GM06990 (cell line): Measurements from ENCODE around the gene SBSN.

Experiments
- DNase-seq: peaks from one replicate; pipeline ENCODE4 v3.0.0-alpha.2; 2011; ENCODE audit not compliant: insufficient read length; ENCODE audit errors: extremely low read depth
- H3K27me3 ChIP-seq: replicated peaks from 2 replicates; pipeline ENCODE4 v1.6.0; 2011; ENCODE audit warnings: low read length; ENCODE audit not compliant: control insufficient read depth, insufficient read depth
- H3K36me3 ChIP-seq: 2 replicates; pipeline ENCODE4 v1.5.1; 2011; ENCODE audit warnings: low read length; ENCODE audit not compliant: control insufficient read depth, insufficient read depth
- H3K4me3 ChIP-seq: replicated peaks from 2 replicates; pipeline ENCODE4 v1.5.1; 2011; ENCODE audit warnings: low read depth, mild to moderate bottlenecking, control low read depth, low read length
- CTCF ChIP-seq: IDR thresholded peaks from 2 replicates; pipeline ENCODE4 v1.5.1; 2011; ENCODE audit warnings: low read length, control low read depth, mild to moderate bottlenecking, inconsistent platforms; ENCODE audit not compliant: insufficient read depth, poor library complexity, severe bottlenecking

The SBSN gene

GRCh38 chr19:35531291-35531690 lies 3.2 kb upstream of the SBSN start:
- DNase-seq = no peak
- Histone ChIP-seq H3K27me3 (peaks cover 1% of the 10 kb centered on the region), H3K4me3 (no peak overlapping the region), H3K36me3 (no peaks in the 10 kb centered on the region)
- no peak for TF ChIP-seq CTCF

- no peaks in the 10 kb centered on the region for H3K36me3 ChIP-seq
- DNase-seq = no peak
- H3K4me3 ChIP-seq = no peak overlapping the region
- H3K27me3 ChIP-seq = peaks cover 1% of the 10 kb centered on the region
- no peak for TF ChIP-seq CTCF
Observed at GRCh38 chr19:35529241-35530218, 1.4 kb upstream of the SBSN start.

- H3K4me3 ChIP-seq = no peak overlapping the region
- H3K36me3 ChIP-seq = no peaks in the 10 kb centered on the region
- H3K27me3 ChIP-seq = peaks cover 1% of the 10 kb centered on the region
- no peak for TF ChIP-seq CTCF
- DNase-seq = no peak
Observed at GRCh38 chr19:35525873-35526272, 2.2 kb downstream of the SBSN start.

GRCh38 chr19:35524181-35524837 lies 3.8 kb downstream of the SBSN start:
- Histone ChIP-seq H3K4me3 (no peak overlapping the region), H3K36me3 (no peaks in the 10 kb centered on the region)
- no peak for TF ChIP-seq CTCF

GRCh38 chr19:35522745-35523327 lies 5.3 kb downstream of the SBSN start:
- no peaks in the 10 kb centered on the region for H3K36me3 ChIP-seq

More at GRCh38 chr19:35524181-35524837, 3.8 kb downstream of the SBSN start:
- peaks cover 1% of the 10 kb centered on the region for H3K27me3 ChIP-seq
- DNase-seq = no peak

More at GRCh38 chr19:35522745-35523327, 5.3 kb downstream of the SBSN start:
- Histone ChIP-seq H3K27me3 (no peaks in the 10 kb centered on the region; the same call in none of the 2 replicates), H3K4me3 (no peak overlapping the region)
- DNase-seq = no peak
- no peak for TF ChIP-seq CTCF
